Keratinocyte (primary cell): ENCODE measurements around the gene LRRIQ1. TPM values are rescaled to one million over a fixed set of nuclear protein-coding genes. Genes with fewer than 3 reads are reported as not detected.

Experiments used
- DNase-seq: peaks from one replicate; pipeline ENCODE4 v3.0.0-alpha.2; 2011; ENCODE audit warnings: low read depth, missing footprints, low spot score
- FAIRE-seq: peaks from 2 replicates; lab custom pipeline; 2011; peaks lifted over from hg19 to GRCh38; lab: Jason Lieb, UNC
- H2AFZ ChIP-seq: 2 replicates; pipeline ENCODE4 v1.6.0; 2012; ENCODE audit warnings: low read length, control low read depth, inconsistent platforms; ENCODE audit not compliant: control insufficient read depth
- H3K27ac ChIP-seq: 2 replicates; pipeline ENCODE4 v1.5.1; 2011; ENCODE audit warnings: low read length; ENCODE audit not compliant: control insufficient read depth, insufficient read depth
- H3K27me3 ChIP-seq: 3 replicates; pipeline ENCODE4 v1.6.0; 2011; ENCODE audit warnings: low read length; ENCODE audit not compliant: control insufficient read depth, insufficient read depth; ENCODE audit errors: extremely low read depth
- H3K36me3 ChIP-seq, 2 experiments: 2 replicates in 1 of 2; 3 replicates in 1 of 2; pipeline ENCODE4 v1.5.1; 2011; ENCODE audit warnings: low read length in 2 of 2, mild to moderate bottlenecking in 1 of 2; ENCODE audit not compliant: control insufficient read depth in 2 of 2, insufficient read depth in 2 of 2; ENCODE audit errors: extremely low read depth in 1 of 2
- H3K4me1 ChIP-seq: 3 replicates; pipeline ENCODE4 v1.5.1; 2011; ENCODE audit warnings: low read length; ENCODE audit not compliant: control insufficient read depth, insufficient read depth; ENCODE audit errors: extremely low read depth
- H3K4me2 ChIP-seq: 3 replicates; pipeline ENCODE4 v1.6.0; 2011; ENCODE audit warnings: low read depth, low read length; ENCODE audit not compliant: control insufficient read depth, insufficient read depth; ENCODE audit errors: extremely low read depth
- H3K4me3 ChIP-seq, 3 experiments: fragments of 200-600 bp in 1 of 3; sonication (generic) in 1 of 3; 2 replicates in 2 of 3; 3 replicates in 1 of 3; pipeline ENCODE4 v1.5.1; 2011 to 2016; ENCODE audit warnings: low read length in 3 of 3, mild to moderate bottlenecking in 3 of 3, control low read depth in 2 of 3, inconsistent platforms in 1 of 3, low read depth in 1 of 3, mixed read lengths in 1 of 3, mixed run types in 1 of 3, moderate library complexity in 1 of 3; ENCODE audit not compliant: control insufficient read depth in 2 of 3, insufficient read depth in 2 of 3; ENCODE audit errors: extremely low read depth in 1 of 3
- H3K79me2 ChIP-seq: 2 replicates; pipeline ENCODE4 v1.6.0; 2012; ENCODE audit warnings: low read length; ENCODE audit not compliant: control insufficient read depth, insufficient read depth
- H3K9ac ChIP-seq: 3 replicates; pipeline ENCODE4 v1.6.0; 2011; ENCODE audit warnings: low read length; ENCODE audit not compliant: control insufficient read depth, insufficient read depth; ENCODE audit errors: extremely low read depth
- H3K9me1 ChIP-seq: 3 replicates; pipeline ENCODE4 v1.6.0; 2011; ENCODE audit warnings: low read length; ENCODE audit not compliant: control insufficient read depth, insufficient read depth; ENCODE audit errors: extremely low read depth
- H3K9me3 ChIP-seq: 2 replicates; pipeline ENCODE4 v1.5.1; 2012; ENCODE audit warnings: low read depth, low read length; ENCODE audit not compliant: control insufficient read depth
- H4K20me1 ChIP-seq: 3 replicates; pipeline ENCODE4 v1.6.0; 2011; ENCODE audit warnings: low read length; ENCODE audit not compliant: control insufficient read depth, insufficient read depth; ENCODE audit errors: extremely low read depth
- EZH2 ChIP-seq: IDR thresholded peaks from one replicate; pipeline ENCODE4 v1.6.1; 2012; ENCODE audit warnings: inconsistent platforms, mild to moderate bottlenecking, low read length, moderate library complexity
- dilution Hi-C: fragments of 300-500 bp; cut with MboI; formaldehyde crosslinking; loops from one replicate; pipeline ENCODE4 v1.7.0; 2020; ENCODE audit warnings: low sequenced_read_pairs; ENCODE audit not compliant: extremely low pct_ligation_motif_present
- polyA plus RNA-seq, 5 experiments: library from polyadenylated mRNA; depleted of rRNA in 3 of 5; stranded (reverse) in 3 of 5; stranded (forward) in 1 of 5; unstranded in 1 of 5; fragments of >200 nt; gene quantifications; 1 replicate in 1 of 5; 2 replicates in 3 of 5; 3 replicates in 1 of 5; pipeline versions ENCODE4 v1.2.1 to v1.2.3, GENCODE V29; 2011 to 2012; ENCODE audit warnings: missing spikeins in 2 of 5, low read depth in 1 of 5, low replicate concordance in 1 of 5
- TF ChIP-seq, protein P1 (sequence below), 3 experiments: IDR thresholded peaks in 1 of 3; conservative IDR thresholded peaks in 1 of 3; optimal IDR thresholded peaks in 1 of 3; 2 replicates in 2 of 3; 3 replicates in 1 of 3; pipeline versions ENCODE3 to v1.5.1; 2011; ENCODE audit warnings: low read length in 3 of 3, mild to moderate bottlenecking in 3 of 3, moderate library complexity in 2 of 3, control low read depth in 1 of 3, inconsistent platforms in 1 of 3; ENCODE audit not compliant: insufficient read depth in 2 of 3; ENCODE audit errors: extremely low read depth in 1 of 3

The LRRIQ1 gene
- polyA plus RNA-seq, 1 donor (not counting 4 experiments of a cell fraction or from before 2014, with no cell fraction given) = 0.84 TPM

DNA sequence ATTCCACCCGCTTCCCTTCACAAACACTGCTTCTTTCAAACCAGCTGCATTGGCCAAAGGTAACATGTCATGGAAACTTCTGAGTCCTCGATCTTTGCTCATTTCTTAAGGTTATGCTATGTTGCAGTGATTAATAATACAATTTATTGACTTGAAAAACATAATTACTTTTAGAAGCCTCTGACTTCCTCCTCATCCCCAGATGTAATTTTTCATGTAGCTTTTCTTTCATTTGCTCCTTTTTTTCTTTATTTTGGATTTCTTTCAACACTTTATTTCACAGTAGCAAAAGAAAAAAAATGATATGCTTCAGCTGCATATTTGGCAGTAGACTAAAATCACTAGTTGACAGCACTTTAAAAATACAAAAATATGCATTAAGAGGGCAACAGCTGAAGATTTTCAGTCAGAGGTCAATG is 116.2 kb downstream of the LRRIQ1 start:
- TF ChIP-seq, protein P1, sequence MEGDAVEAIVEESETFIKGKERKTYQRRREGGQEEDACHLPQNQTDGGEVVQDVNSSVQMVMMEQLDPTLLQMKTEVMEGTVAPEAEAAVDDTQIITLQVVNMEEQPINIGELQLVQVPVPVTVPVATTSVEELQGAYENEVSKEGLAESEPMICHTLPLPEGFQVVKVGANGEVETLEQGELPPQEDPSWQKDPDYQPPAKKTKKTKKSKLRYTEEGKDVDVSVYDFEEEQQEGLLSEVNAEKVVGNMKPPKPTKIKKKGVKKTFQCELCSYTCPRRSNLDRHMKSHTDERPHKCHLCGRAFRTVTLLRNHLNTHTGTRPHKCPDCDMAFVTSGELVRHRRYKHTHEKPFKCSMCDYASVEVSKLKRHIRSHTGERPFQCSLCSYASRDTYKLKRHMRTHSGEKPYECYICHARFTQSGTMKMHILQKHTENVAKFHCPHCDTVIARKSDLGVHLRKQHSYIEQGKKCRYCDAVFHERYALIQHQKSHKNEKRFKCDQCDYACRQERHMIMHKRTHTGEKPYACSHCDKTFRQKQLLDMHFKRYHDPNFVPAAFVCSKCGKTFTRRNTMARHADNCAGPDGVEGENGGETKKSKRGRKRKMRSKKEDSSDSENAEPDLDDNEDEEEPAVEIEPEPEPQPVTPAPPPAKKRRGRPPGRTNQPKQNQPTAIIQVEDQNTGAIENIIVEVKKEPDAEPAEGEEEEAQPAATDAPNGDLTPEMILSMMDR (optimal IDR thresholded peaks at IDR 0.05 in 1 of 3, IDR thresholded peaks at IDR 0.05 in 1 of 3, conservative IDR thresholded peaks at IDR 0.05 in 1 of 3; ENCODE audit: extremely low read depth in 1 of 3, insufficient read depth in 2 of 3, low read length in 3 of 3) = no peak
- TF ChIP-seq EZH2 = no peak
- H3K27me3 ChIP-seq = no peaks in the 10 kb centered on the region
- H3K27ac ChIP-seq = no peak overlapping the region
- H3K9me1 ChIP-seq = no peaks in the 10 kb centered on the region
- no peak for FAIRE-seq
- H3K9me3 ChIP-seq = no peaks in the 10 kb centered on the region
- H3K4me1 ChIP-seq = no peaks in the 10 kb centered on the region
- no peak for DNase-seq
- no peaks in the 10 kb centered on the region for H4K20me1 ChIP-seq
- dilution Hi-C loops = no loop called here
- no peak overlapping the region for H2AFZ ChIP-seq
- no peak overlapping the region for H3K4me2 ChIP-seq
- no peaks in the 10 kb centered on the region for H3K36me3 ChIP-seq
- no peak overlapping the region for H3K9ac ChIP-seq
- H3K79me2 ChIP-seq = no peaks in the 10 kb centered on the region
- no peak overlapping the region for H3K4me3 ChIP-seq

- Histone ChIP-seq H3K9me3 (no peaks in the 10 kb centered on the region), H2AFZ (no peak overlapping the region), H3K36me3 (no peaks in the 10 kb centered on the region), H3K9me1 (no peaks in the 10 kb centered on the region), H3K4me3 (no peak overlapping the region), H3K79me2 (no peaks in the 10 kb centered on the region), H3K4me1 (no peaks in the 10 kb centered on the region), H3K27ac (no peak overlapping the region), H3K27me3 (no peaks in the 10 kb centered on the region), H3K9ac (no peak overlapping the region), H4K20me1 (no peaks in the 10 kb centered on the region), H3K4me2 (no peak overlapping the region)
- no peak for TF ChIP-seq EZH2
- TF ChIP-seq, protein P1 (optimal IDR thresholded peaks at IDR 0.05 in 1 of 3, IDR thresholded peaks at IDR 0.05 in 1 of 3, conservative IDR thresholded peaks at IDR 0.05 in 1 of 3; ENCODE audit: extremely low read depth in 1 of 3, insufficient read depth in 2 of 3, low read length in 3 of 3) = no peak
- DNase-seq (no peak), FAIRE-seq (no peak)
- dilution Hi-C loops = no loop called here
Measured at GRCh38 chr12:85155791-85156190, 119.6 kb downstream of the LRRIQ1 start.
